ENCODE measurements around the gene SMIM41. TPM values are rescaled to one million over a fixed set of nuclear protein-coding genes. Genes with fewer than 3 reads are reported as not detected.

The SMIM41 gene
- polyA plus RNA-seq, 1 donor (not counting 4 experiments of a cell fraction or from before 2014, with no cell fraction given) = not detected

- dilution Hi-C loops (cut with MboI; ENCODE audit: extremely low pct_ligation_motif_present, low sequenced_read_pairs) = no loop called here
- no peaks in the 10 kb centered on the region for H3K79me2 ChIP-seq (ENCODE audit: control insufficient read depth, insufficient read depth, low read length)
- H3K4me3 ChIP-seq (ENCODE audit: control insufficient read depth in 2 of 3, extremely low read depth in 1 of 3, insufficient read depth in 2 of 3, low read depth in 1 of 3, low read length in 3 of 3) = no peak overlapping the region
- no peaks in the 10 kb centered on the region for H4K20me1 ChIP-seq (ENCODE audit: control insufficient read depth, extremely low read depth, insufficient read depth, low read length)
- DNase-seq (ENCODE audit: low read depth, low spot score) (no peak), FAIRE-seq (no peak)
- H3K9me1 ChIP-seq (ENCODE audit: control insufficient read depth, extremely low read depth, insufficient read depth, low read length) = no peaks in the 10 kb centered on the region
- H3K4me2 ChIP-seq (ENCODE audit: control insufficient read depth, extremely low read depth, insufficient read depth, low read depth, low read length) = no peak overlapping the region
- H3K36me3 ChIP-seq (ENCODE audit: control insufficient read depth in 2 of 2, extremely low read depth in 1 of 2, insufficient read depth in 2 of 2, low read length in 2 of 2) = no peaks in the 10 kb centered on the region
- H3K9me3 ChIP-seq (ENCODE audit: control insufficient read depth, low read depth, low read length) = no peaks in the 10 kb centered on the region
- no peaks in the 10 kb centered on the region for H3K4me1 ChIP-seq (ENCODE audit: control insufficient read depth, extremely low read depth, insufficient read depth, low read length)
- H3K9ac ChIP-seq (ENCODE audit: control insufficient read depth, extremely low read depth, insufficient read depth, low read length) = no peak overlapping the region
- no peak for TF ChIP-seq EZH2 (IDR thresholded peaks at IDR 0.05; ENCODE audit: low read length)
- H2AFZ ChIP-seq (ENCODE audit: control insufficient read depth, low read length) = no peak overlapping the region
- H3K27me3 ChIP-seq (ENCODE audit: control insufficient read depth, extremely low read depth, insufficient read depth, low read length) = peaks cover 7% of the 10 kb centered on the region
- H3K27ac ChIP-seq (ENCODE audit: control insufficient read depth, insufficient read depth, low read length) = no peak overlapping the region
These were observed 51.2 kb downstream of the SMIM41 start for GRCh38 chr12:52130711-52131110.

DNA sequence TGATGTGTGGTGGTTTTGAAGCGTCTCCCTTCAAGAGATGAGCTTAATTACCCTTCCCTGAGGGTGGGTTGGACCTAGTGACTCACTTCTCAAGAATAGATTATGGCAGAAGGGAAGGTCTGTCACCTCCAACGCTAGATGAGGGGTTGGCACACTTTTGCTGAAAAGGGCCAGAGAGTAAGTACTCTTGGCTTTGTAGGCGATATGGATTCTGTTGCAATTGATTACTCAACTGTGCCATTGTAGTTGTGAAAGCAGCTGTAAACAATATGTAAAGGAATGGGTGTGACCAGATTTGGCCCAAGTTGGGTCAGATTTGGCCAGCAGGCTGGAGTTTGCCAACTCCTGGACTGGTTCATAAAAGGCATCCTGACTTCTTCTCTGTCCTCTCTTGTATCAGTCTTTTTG, 53.3 kb downstream of the SMIM41 start:
- Histone ChIP-seq H3K9me3 (ENCODE audit: control insufficient read depth, low read depth, low read length) (no peaks in the 10 kb centered on the region), H3K9me1 (ENCODE audit: control insufficient read depth, extremely low read depth, insufficient read depth, low read length) (no peaks in the 10 kb centered on the region), H2AFZ (ENCODE audit: control insufficient read depth, low read length) (no peak overlapping the region), H3K79me2 (ENCODE audit: control insufficient read depth, insufficient read depth, low read length) (no peaks in the 10 kb centered on the region), H3K4me2 (ENCODE audit: control insufficient read depth, extremely low read depth, insufficient read depth, low read depth, low read length) (no peak overlapping the region), H3K4me3 (ENCODE audit: control insufficient read depth in 2 of 3, extremely low read depth in 1 of 3, insufficient read depth in 2 of 3, low read depth in 1 of 3, low read length in 3 of 3) (no peak overlapping the region), H3K4me1 (ENCODE audit: control insufficient read depth, extremely low read depth, insufficient read depth, low read length) (no peaks in the 10 kb centered on the region), H3K27ac (ENCODE audit: control insufficient read depth, insufficient read depth, low read length) (no peak overlapping the region), H3K27me3 (ENCODE audit: control insufficient read depth, extremely low read depth, insufficient read depth, low read length) (no peaks in the 10 kb centered on the region), H3K9ac (ENCODE audit: control insufficient read depth, extremely low read depth, insufficient read depth, low read length) (no peak overlapping the region), H3K36me3 (ENCODE audit: control insufficient read depth in 2 of 2, extremely low read depth in 1 of 2, insufficient read depth in 2 of 2, low read length in 2 of 2) (no peaks in the 10 kb centered on the region), H4K20me1 (ENCODE audit: control insufficient read depth, extremely low read depth, insufficient read depth, low read length) (no peaks in the 10 kb centered on the region)
- TF ChIP-seq, protein P1, sequence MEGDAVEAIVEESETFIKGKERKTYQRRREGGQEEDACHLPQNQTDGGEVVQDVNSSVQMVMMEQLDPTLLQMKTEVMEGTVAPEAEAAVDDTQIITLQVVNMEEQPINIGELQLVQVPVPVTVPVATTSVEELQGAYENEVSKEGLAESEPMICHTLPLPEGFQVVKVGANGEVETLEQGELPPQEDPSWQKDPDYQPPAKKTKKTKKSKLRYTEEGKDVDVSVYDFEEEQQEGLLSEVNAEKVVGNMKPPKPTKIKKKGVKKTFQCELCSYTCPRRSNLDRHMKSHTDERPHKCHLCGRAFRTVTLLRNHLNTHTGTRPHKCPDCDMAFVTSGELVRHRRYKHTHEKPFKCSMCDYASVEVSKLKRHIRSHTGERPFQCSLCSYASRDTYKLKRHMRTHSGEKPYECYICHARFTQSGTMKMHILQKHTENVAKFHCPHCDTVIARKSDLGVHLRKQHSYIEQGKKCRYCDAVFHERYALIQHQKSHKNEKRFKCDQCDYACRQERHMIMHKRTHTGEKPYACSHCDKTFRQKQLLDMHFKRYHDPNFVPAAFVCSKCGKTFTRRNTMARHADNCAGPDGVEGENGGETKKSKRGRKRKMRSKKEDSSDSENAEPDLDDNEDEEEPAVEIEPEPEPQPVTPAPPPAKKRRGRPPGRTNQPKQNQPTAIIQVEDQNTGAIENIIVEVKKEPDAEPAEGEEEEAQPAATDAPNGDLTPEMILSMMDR (optimal IDR thresholded peaks at IDR 0.05 in 1 of 3, IDR thresholded peaks at IDR 0.05 in 1 of 3, conservative IDR thresholded peaks at IDR 0.05 in 1 of 3; ENCODE audit: extremely low read depth in 1 of 3, insufficient read depth in 2 of 3, low read length in 3 of 3) = no peak
- TF ChIP-seq EZH2 (IDR thresholded peaks at IDR 0.05; ENCODE audit: low read length) = no peak
- FAIRE-seq (no peak), DNase-seq (ENCODE audit: low read depth, low spot score) (no peak)
- dilution Hi-C loops (cut with MboI; ENCODE audit: extremely low pct_ligation_motif_present, low sequenced_read_pairs) = no loop called here

DNA sequence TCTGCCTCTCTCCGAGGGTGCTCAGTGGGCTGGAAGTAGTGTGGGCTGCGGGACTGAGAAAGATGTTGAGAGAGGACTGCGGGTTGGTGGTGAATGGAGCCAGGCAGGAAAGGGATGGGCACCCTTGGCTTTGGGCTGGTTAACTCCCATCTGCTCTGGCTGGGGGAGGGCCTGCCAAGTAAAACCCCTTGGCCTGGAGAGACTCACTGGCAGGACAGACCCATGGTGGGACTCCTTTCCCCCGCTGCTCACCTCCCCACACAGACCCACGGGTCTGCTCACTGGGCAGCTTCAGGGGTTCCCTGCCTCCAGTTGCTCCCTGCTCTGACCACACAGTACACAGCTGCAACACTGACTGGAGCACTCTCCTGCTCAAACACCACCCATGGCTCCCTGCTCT, 58.2 kb downstream of the SMIM41 start:
- DNase-seq (ENCODE audit: low read depth, low spot score) (no peak), FAIRE-seq (no peak)
- Histone ChIP-seq H3K9me3 (ENCODE audit: control insufficient read depth, low read depth, low read length) (no peaks in the 10 kb centered on the region), H3K4me2 (ENCODE audit: control insufficient read depth, extremely low read depth, insufficient read depth, low read depth, low read length) (no peak overlapping the region), H3K27ac (ENCODE audit: control insufficient read depth, insufficient read depth, low read length) (no peak overlapping the region), H3K4me3 (ENCODE audit: control insufficient read depth in 2 of 3, extremely low read depth in 1 of 3, insufficient read depth in 2 of 3, low read depth in 1 of 3, low read length in 3 of 3) (no peak overlapping the region), H3K9ac (ENCODE audit: control insufficient read depth, extremely low read depth, insufficient read depth, low read length) (no peak overlapping the region), H3K9me1 (ENCODE audit: control insufficient read depth, extremely low read depth, insufficient read depth, low read length) (no peaks in the 10 kb centered on the region), H4K20me1 (ENCODE audit: control insufficient read depth, extremely low read depth, insufficient read depth, low read length) (no peaks in the 10 kb centered on the region), H3K4me1 (ENCODE audit: control insufficient read depth, extremely low read depth, insufficient read depth, low read length) (peaks cover 5% of the 10 kb centered on the region), H2AFZ (ENCODE audit: control insufficient read depth, low read length) (no peak overlapping the region), H3K27me3 (ENCODE audit: control insufficient read depth, extremely low read depth, insufficient read depth, low read length) (no peaks in the 10 kb centered on the region), H3K79me2 (ENCODE audit: control insufficient read depth, insufficient read depth, low read length) (no peaks in the 10 kb centered on the region), H3K36me3 (ENCODE audit: control insufficient read depth in 2 of 2, extremely low read depth in 1 of 2, insufficient read depth in 2 of 2, low read length in 2 of 2) (no peaks in the 10 kb centered on the region)
- dilution Hi-C loops (cut with MboI; ENCODE audit: extremely low pct_ligation_motif_present, low sequenced_read_pairs) = no loop called here
- TF ChIP-seq, protein P1 (optimal IDR thresholded peaks at IDR 0.05 in 1 of 3, IDR thresholded peaks at IDR 0.05 in 1 of 3, conservative IDR thresholded peaks at IDR 0.05 in 1 of 3; ENCODE audit: extremely low read depth in 1 of 3, insufficient read depth in 2 of 3, low read length in 3 of 3) = no peak
- no peak for TF ChIP-seq EZH2 (IDR thresholded peaks at IDR 0.05; ENCODE audit: low read length)

Measured in keratinocyte (primary cell).